Suppressor macrophage (primary cell): ENCODE results near the gene CASP3.
A peak's percentile ranks its signal among the peaks of the same experiment; 100 is the strongest.

ENCODE experiments used
- DNase-seq, 4 experiments: peaks; one replicate each; pipeline ENCODE4 v3.0.0-alpha.2; 2020 to 2022
- total RNA-seq, 17 experiments: gene quantifications; one replicate each; lab custom pipeline; 2026; ENCODE audit warnings: mixed read lengths in 6 of 17, inconsistent platforms in 3 of 17; lab: John Stamatoyannopoulos, UW

The CASP3 gene
- 49.7 to 87.0 (median 70.7) reads per million in 17 experiments for total RNA-seq

DNA sequence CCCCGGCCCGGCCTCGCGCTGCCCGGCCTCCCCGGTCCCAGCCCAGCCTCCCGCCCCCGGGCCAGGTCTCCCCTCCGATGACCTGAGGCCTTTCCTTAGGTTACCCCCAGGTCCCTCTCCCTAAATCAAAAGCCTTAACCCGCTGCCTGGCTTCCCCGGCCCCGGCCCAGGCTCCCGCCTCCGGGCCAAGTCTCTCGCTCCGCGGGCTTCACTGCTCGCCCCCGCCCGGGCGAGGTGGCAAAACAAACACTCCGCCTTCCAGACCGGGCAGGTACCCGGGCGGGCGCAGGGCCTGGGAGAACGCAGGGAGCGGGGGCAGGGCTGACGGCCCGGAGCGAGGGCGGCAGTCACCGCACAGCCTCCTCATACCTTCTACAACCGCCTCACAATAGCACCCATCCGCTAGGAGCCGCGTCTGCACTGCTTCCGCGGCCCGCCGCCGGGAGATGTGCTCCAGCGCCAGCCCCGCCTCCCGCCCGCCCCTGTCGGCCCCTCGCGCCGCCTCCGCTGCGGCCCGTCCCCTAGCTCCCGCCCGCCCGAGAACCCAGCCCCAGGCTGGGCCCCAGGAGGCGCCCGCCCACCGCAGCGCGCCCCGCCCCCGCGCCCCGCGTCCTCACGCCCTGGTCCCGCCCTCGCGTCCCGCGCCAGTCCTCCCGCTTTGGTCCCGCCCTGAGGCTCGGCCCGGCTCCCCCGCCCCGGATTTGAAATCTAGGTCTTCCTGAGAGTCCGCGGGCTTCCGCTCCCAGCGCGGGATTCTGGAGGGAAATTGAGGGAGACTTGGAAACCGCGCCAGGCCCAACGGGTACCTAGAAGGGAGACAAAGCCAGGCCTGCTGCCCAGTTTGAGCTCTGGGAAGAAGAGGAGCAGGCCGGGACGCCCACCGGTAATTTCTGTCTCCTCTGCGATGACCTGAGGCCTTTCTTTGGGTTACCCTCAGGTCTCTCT, at the start of gene CASP3, which contains the start of gene PRIMPOL:
CASP3 (minus strand) TSS at position 422 of the 945 bp plus-strand sequence. CDS start 10,994 bp downstream, outside the sequence.
PRIMPOL (plus strand) TSS at position 713 of the 945 bp plus-strand sequence. CDS start 7,403 bp downstream, outside the sequence.
- DNase-seq: peak; percentile 96 to 99 (median 98)

DNA sequence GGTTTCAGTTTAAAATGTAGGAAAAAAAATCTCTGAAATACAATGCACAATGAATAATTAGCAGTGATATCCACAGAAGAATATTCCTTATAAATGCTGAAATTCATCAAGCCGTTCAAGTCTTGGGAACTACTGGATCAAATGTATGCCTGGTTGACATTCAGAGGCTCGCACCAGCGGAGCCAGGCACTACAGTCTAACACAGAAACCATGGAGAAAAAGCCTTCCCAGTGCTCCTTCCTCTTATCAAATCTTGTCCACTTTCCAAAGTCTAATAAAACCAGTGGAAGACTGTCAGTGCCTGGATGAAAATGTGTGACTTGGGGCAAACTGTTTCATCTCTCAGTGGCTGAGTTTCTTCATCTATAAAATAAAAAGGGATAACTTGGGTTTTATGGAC, 48.7 kb upstream of the CASP3 start:
- no peak for DNase-seq

DNA sequence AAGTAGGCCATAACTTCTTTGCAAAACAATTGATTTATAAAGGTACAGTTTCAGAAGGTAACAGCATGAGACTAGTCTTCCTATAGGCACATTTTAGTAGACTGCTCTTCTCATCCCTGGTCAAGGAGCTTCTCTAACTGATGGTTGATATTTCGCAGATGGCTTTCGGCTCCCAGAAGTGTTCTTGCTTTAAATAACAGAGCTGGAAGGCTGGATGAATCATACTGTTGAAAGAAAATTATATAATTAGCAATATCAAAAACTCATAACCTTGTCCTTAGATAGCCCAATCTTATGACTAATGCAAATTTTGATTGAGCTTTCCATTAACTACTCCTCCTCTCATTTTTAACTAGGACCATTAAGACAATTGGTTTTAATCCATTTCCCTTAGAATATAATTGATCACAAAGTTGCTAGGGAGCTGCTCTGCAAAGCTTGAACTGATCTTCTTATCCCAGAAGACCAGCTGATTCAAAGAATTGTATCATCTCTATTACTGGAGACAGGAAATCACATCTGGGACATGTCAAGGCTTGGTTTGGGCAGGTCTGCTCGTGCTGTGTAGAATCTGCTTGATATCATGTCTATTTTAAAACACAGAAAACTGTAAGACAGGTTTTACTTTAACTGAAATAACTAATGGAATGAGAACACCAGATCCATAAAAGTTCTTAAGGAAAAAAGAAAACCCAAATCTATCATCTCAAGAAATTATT, 46.1 kb upstream of the CASP3 start:
- DNase-seq: no peak

DNA sequence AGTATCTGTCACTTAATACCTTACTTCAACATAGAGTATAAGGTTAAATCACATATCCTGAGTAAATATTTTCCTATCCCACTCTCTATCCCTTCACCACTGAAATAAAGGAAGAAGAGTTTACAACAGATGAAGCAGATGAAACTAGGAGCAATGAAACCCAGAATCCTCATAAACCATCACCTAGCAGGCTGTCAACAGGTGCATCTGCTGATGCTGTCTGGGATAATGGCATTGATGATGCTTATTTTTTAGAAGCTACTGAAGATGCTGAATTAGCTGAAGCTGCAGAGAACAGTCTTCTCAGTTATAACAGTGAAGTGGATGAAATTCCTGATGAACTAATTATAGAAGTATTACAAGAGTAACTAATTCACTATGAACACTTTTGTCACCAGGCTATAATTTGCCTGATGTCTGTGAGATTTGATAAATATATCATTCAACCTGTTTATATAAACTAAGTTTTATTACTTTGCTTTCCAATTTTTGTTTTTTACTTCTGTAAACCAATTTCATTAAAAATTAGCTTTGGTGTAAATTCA, 45.2 kb upstream of the CASP3 start:
- no peak for DNase-seq

DNA sequence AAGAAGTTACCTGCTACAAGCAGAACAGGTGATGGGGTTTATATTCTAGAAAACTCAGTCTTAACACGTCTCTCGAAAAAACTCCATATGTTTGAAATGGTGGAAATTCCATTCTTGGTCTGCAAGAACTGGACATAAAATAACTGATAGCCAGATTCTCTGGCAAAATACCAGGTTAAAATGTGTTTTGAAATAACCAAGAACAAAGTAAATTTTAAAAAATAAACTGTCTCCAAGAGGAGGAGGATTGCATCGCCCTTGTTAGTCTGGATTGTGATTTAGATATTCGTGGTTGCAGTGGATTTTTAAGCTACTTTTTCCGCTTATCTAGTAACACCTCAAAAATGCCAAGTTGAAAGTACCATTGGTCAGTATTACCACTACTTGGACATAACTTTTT, 43.8 kb upstream of the CASP3 start:
- no peak for DNase-seq

- no peak for DNase-seq
Measured at GRCh38 chr4:184689681-184690080, 40.4 kb upstream of the CASP3 start.

GRCh38 chr4:184688447-184688846, 39.2 kb upstream of the CASP3 start:
- DNase-seq: peak in 2 of 4 experiments; percentile 3 to 17

GRCh38 chr4:184688005-184688404, 38.8 kb upstream of the CASP3 start:
- DNase-seq: no peak

GRCh38 chr4:184684491-184685189, 35.4 kb upstream of the CASP3 start:
- peak; percentile 58 to 81 (median 76) for DNase-seq

- peak in 2 of 4 experiments; percentile 15 to 50 for DNase-seq
Measured at GRCh38 chr4:184681916-184682315, 32.7 kb upstream of the CASP3 start.

DNA sequence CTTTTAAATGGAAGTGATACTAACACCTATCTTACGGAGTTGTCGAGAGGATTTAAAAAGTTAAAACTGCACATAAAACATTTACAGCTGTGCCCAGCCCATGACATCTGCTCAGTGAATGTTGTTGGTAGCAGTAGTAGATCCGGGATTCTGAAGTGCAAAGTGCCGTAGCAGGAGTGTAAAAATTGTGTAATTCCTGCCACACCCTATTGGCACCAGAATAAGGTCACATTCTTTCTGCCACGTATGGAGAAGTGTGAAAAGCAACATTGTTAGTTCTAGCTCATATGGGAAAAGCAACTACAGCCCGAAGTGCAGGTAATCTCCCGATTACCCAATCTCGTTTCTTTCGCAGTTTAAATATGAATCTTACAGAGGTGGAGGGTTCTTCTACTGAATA, 31.5 kb upstream of the CASP3 start:
- peak in 1 of 4 experiments; percentile 13 for DNase-seq

GRCh38 chr4:184675821-184676492, 26.7 kb upstream of the CASP3 start:
- no peak for DNase-seq

DNA sequence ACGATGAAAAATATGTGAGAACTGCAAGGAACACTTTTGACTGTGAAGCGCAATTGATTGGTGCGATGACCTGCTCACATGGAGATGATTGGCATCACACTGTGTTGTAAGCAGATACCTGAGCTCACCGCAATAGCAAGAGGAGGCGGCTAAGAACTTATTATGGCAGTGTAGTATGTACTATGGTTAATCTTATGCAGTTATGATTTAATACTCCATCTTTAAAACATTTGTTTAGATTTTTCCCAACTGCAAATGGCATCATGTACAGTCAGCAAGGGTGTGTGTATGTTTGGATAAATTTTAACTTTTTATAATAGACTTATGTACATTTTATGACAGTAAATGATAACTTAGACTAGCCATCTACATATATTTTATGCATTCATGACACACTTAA, 25.8 kb upstream of the CASP3 start:
- DNase-seq: no peak

GRCh38 chr4:184674011-184674410, 24.8 kb upstream of the CASP3 start:
- no peak for DNase-seq

GRCh38 chr4:184672741-184673140, 23.5 kb upstream of the CASP3 start:
- no peak for DNase-seq

- DNase-seq: no peak
Measured at GRCh38 chr4:184671101-184671500, 21.9 kb upstream of the CASP3 start.

DNA sequence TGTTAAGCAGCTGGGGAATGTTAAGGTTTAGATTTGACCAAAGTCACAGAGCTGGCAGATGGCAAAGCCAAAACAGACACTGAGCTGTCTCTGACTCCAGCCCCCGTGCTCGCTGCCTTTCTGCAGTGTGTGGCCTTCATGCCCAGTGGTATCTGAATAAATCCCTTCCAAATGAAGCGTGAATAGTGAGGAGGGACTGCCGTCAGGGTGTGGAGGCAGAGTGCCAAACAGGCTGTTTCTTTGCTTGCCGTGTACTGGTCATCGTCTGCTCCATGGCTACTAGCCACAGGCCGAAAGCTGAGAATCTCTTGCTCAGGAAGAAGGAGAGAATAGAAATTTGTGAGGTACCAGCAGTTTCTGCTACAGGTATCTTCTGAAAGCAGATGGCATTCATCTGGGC, 20.0 kb upstream of the CASP3 start:
- DNase-seq: no peak

GRCh38 chr4:184668511-184669114, 19.4 kb upstream of the CASP3 start:
- peak; percentile 21 to 66 (median 48) for DNase-seq

GRCh38 chr4:184668096-184668495, 18.8 kb upstream of the CASP3 start:
- no peak for DNase-seq

DNA sequence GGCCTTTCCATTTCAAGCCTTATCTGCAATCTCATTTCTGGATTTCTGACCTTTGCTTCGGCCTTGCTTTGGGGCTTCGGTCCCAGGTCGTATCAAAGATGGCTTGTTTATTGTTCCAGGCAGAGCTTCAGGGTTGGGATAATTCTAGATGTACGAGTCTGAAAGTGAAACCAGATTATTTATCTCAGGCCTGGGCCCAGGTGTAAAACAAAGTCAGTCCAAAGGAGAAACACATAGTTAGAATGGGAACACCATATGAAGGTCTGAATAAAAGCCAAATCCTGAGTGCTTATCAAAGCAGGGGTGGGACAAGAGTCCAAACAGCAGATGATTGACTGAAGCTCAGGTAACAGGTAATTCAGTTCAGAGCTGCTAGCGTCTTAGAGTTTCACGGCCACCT, 17.4 kb upstream of the CASP3 start:
- no peak for DNase-seq
